WTC11 (cell line): ENCODE data around the gene CEP85. TPM values are rescaled to one million over a fixed set of nuclear protein-coding genes. Genes with fewer than 3 reads are reported as not detected.

Source experiments
- ATAC-seq: fragments of 200-7000 bp; cut with Tn5 transposase; 2 replicates; pipeline ENCODE4 v1.10.0; 2021; ENCODE audit warnings: mild to moderate bottlenecking, moderate library complexity
- CTCF ChIA-PET: fragments of 300-600 bp; sonication (Branson Sonifier 250); formaldehyde crosslinking; loops from one replicate; lab custom pipeline; 2021; ENCODE audit warnings: antibody characterized with exemption; lab: Charles Lee
- POLR2A ChIA-PET: fragments of 350-600 bp; sonication (Branson Sonifier 250); formaldehyde crosslinking; loops from one replicate; lab custom pipeline; 2021; ENCODE audit warnings: antibody characterized with exemption; lab: Charles Lee
- DNase-seq: peaks from one replicate; pipeline ENCODE4 v3.0.0; 2021; ENCODE audit warnings: low spot score
- H3K27ac Mint-ChIP-seq: 2 replicates; pipeline ENCODE4 v1.8.0; 2021; ENCODE audit warnings: mixed read lengths
- H3K27me3 Mint-ChIP-seq: 2 replicates; pipeline ENCODE4 v1.8.0; 2021; ENCODE audit warnings: low read depth, mild to moderate bottlenecking, moderate library complexity, mixed read lengths
- H3K36me3 Mint-ChIP-seq: 2 replicates; pipeline ENCODE4 v1.8.0; 2021; ENCODE audit warnings: mixed read lengths
- H3K4me1 Mint-ChIP-seq: 2 replicates; pipeline ENCODE4 v1.8.0; 2022; ENCODE audit warnings: mixed read lengths
- H3K4me3 Mint-ChIP-seq: 2 replicates; pipeline ENCODE4 v1.8.0; 2021; ENCODE audit warnings: mild to moderate bottlenecking, moderate library complexity, mixed read lengths
- H3K9me3 Mint-ChIP-seq: 2 replicates; pipeline ENCODE4 v1.8.0; 2021; ENCODE audit warnings: mixed read lengths
- AFF4 ChIP-seq: sonication (generic); formaldehyde crosslinking; IDR thresholded peaks from 2 replicates; pipeline ENCODE4 v1.8.1; 2023; ENCODE audit warnings: mild to moderate bottlenecking, missing genetic modification reagents, borderline replicate concordance
- CDX4 ChIP-seq: fragments of 250-450 bp; sonication (Bioruptor Pico); IDR thresholded peaks from 2 replicates; pipeline ENCODE4 v1.9.0; 2021; ENCODE audit warnings: moderate library complexity, mild to moderate bottlenecking, inconsistent platforms, borderline replicate concordance
- ELF4 ChIP-seq: sonication (generic); formaldehyde crosslinking; IDR thresholded peaks from 2 replicates; pipeline ENCODE4 v1.8.1; 2022; ENCODE audit warnings: low read depth, mild to moderate bottlenecking, moderate library complexity, missing genetic modification reagents
- FOXJ3 ChIP-seq: sonication (generic); formaldehyde crosslinking; IDR thresholded peaks from 2 replicates; pipeline ENCODE4 v1.9.0; 2021; ENCODE audit warnings: missing genetic modification reagents, mild to moderate bottlenecking, borderline replicate concordance
- FOXP1 ChIP-seq: sonication (generic); formaldehyde crosslinking; IDR thresholded peaks from 2 replicates; pipeline ENCODE4 v1.8.0; 2022; ENCODE audit warnings: missing genetic modification reagents, mild to moderate bottlenecking, moderate library complexity, borderline replicate concordance
- FOXP4 ChIP-seq: sonication (generic); formaldehyde crosslinking; IDR thresholded peaks from 2 replicates; pipeline ENCODE4 v1.8.0; 2022; ENCODE audit warnings: mild to moderate bottlenecking, missing genetic modification reagents
- GABPB1 ChIP-seq: sonication (generic); formaldehyde crosslinking; IDR thresholded peaks from 2 replicates; pipeline ENCODE4 v1.8.1; 2023; ENCODE audit warnings: mild to moderate bottlenecking, missing genetic modification reagents
- JUN ChIP-seq: sonication (generic); formaldehyde crosslinking; IDR thresholded peaks from 2 replicates; pipeline ENCODE4 v1.8.0; 2023; ENCODE audit warnings: mild to moderate bottlenecking, missing genetic modification reagents
- MXD4 ChIP-seq: fragments of 250-450 bp; sonication (Bioruptor Pico); IDR thresholded peaks from 2 replicates; pipeline ENCODE4 v1.8.0; 2021; ENCODE audit warnings: mild to moderate bottlenecking, moderate library complexity, borderline replicate concordance
- SMAD3 ChIP-seq: sonication (generic); formaldehyde crosslinking; IDR thresholded peaks from 2 replicates; pipeline ENCODE4 v1.8.0; 2022; ENCODE audit warnings: missing genetic modification reagents, mild to moderate bottlenecking, borderline replicate concordance
- USF1 ChIP-seq: sonication (generic); formaldehyde crosslinking; IDR thresholded peaks from 2 replicates; pipeline ENCODE4 v1.8.0; 2022; ENCODE audit warnings: mild to moderate bottlenecking, missing genetic modification reagents
- ZNF138 ChIP-seq: sonication (generic); formaldehyde crosslinking; conservative IDR thresholded peaks from 2 replicates; pipeline ENCODE4 v1.8.1; 2022; ENCODE audit warnings: mild to moderate bottlenecking, moderate library complexity, missing genetic modification reagents
- ZNF263 ChIP-seq: sonication (generic); formaldehyde crosslinking; IDR thresholded peaks from 2 replicates; pipeline ENCODE4 v1.8.1; 2022; ENCODE audit warnings: low read depth, mild to moderate bottlenecking, moderate library complexity, missing genetic modification reagents
- ZNF317 ChIP-seq: sonication (generic); formaldehyde crosslinking; IDR thresholded peaks from 2 replicates; pipeline ENCODE4 v1.8.1; 2023; ENCODE audit warnings: low read depth, mild to moderate bottlenecking, moderate library complexity, missing genetic modification reagents, borderline replicate concordance
- ZNF423 ChIP-seq: fragments of 250-450 bp; sonication (Bioruptor Pico); IDR thresholded peaks from 2 replicates; pipeline ENCODE4 v2.1.2; 2022; ENCODE audit warnings: mild to moderate bottlenecking, moderate library complexity
- ZNF512 ChIP-seq: sonication (generic); formaldehyde crosslinking; IDR thresholded peaks from 2 replicates; pipeline ENCODE4 v1.8.1; 2022; ENCODE audit warnings: missing genetic modification reagents, borderline replicate concordance
- ZNF671 ChIP-seq: fragments of 250-450 bp; sonication (Bioruptor Pico); IDR thresholded peaks from 2 replicates; pipeline ENCODE4 v1.8.0; 2021; ENCODE audit warnings: mild to moderate bottlenecking
- total RNA-seq: library from RNA; stranded (reverse); gene quantifications from 3 replicates; pipeline ENCODE4 v1.2.3, GENCODE V29; 2021
- TF ChIP-seq, protein P1 (sequence below): sonication (generic); formaldehyde crosslinking; IDR thresholded peaks from 2 replicates; pipeline ENCODE4 v1.8.1; 2023; ENCODE audit warnings: mild to moderate bottlenecking, moderate library complexity, missing genetic modification reagents
- TF ChIP-seq, protein P2 (sequence below): sonication (generic); formaldehyde crosslinking; IDR thresholded peaks from 2 replicates; pipeline ENCODE4 v1.8.0; 2022; ENCODE audit warnings: mild to moderate bottlenecking, missing genetic modification reagents
- TF ChIP-seq, protein P3 (sequence below): fragments of 250-450 bp; sonication (Bioruptor Pico); IDR thresholded peaks from 2 replicates; pipeline ENCODE4 v1.9.0; 2021; ENCODE audit warnings: mild to moderate bottlenecking

CEP85 gene
- total RNA-seq, 1 experiment from 2014 or later, result 40.8 TPM

- Mint-ChIP-seq H3K27me3 (peaks cover 23% of the 10 kb centered on the region), H3K36me3 (no peaks in the 10 kb centered on the region), H3K9me3 (no peaks in the 10 kb centered on the region), H3K4me1 (peaks cover 15% of the 10 kb centered on the region), H3K27ac (no peak overlapping the region), H3K4me3 (no peak overlapping the region)
- CTCF ChIA-PET, result interaction anchor here (0.8 to 2.2 kb wide), 6 partner anchors 13 to 58 kb away, joined by 4 to 10 read pairs (median 4); partner anchors contain the start of genes CATSPER4, CEP85, SH3BGRL3 and ZNF593
- POLR2A ChIA-PET, result interaction anchor here (0.7 kb wide), 1 partner anchor 31 kb away, joined by 5 read pairs; no protein-coding TSS in a partner anchor
- DNase-seq, result no peak
- no peak for TF ChIP-seq ZNF671 (CRISPR knock-in tag)
- TF ChIP-seq ELF4 (CRISPR knock-in tag), result no peak
- no peak for TF ChIP-seq ZNF423 (CRISPR knock-in tag)
- no peak for TF ChIP-seq ZNF317
- TF ChIP-seq, protein P1, sequence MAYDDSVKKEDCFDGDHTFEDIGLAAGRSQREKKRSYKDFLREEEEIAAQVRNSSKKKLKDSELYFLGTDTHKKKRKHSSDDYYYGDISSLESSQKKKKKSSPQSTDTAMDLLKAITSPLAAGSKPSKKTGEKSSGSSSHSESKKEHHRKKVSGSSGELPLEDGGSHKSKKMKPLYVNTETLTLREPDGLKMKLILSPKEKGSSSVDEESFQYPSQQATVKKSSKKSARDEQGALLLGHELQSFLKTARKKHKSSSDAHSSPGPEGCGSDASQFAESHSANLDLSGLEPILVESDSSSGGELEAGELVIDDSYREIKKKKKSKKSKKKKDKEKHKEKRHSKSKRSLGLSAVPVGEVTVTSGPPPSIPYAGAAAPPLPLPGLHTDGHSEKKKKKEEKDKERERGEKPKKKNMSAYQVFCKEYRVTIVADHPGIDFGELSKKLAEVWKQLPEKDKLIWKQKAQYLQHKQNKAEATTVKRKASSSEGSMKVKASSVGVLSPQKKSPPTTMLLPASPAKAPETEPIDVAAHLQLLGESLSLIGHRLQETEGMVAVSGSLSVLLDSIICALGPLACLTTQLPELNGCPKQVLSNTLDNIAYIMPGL (CRISPR knock-in tag), result no peak
- no peak for TF ChIP-seq GABPB1 (CRISPR knock-in tag)
- TF ChIP-seq ZNF512, result no peak
- no peak for TF ChIP-seq AFF4 (CRISPR knock-in tag)
- TF ChIP-seq SMAD3 (CRISPR knock-in tag), result no peak
- TF ChIP-seq JUN (CRISPR knock-in tag), result no peak
- no peak for TF ChIP-seq FOXJ3
- TF ChIP-seq FOXP4 (CRISPR knock-in tag), result no peak
- TF ChIP-seq, protein P2, sequence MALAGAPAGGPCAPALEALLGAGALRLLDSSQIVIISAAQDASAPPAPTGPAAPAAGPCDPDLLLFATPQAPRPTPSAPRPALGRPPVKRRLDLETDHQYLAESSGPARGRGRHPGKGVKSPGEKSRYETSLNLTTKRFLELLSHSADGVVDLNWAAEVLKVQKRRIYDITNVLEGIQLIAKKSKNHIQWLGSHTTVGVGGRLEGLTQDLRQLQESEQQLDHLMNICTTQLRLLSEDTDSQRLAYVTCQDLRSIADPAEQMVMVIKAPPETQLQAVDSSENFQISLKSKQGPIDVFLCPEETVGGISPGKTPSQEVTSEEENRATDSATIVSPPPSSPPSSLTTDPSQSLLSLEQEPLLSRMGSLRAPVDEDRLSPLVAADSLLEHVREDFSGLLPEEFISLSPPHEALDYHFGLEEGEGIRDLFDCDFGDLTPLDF, result no peak
- no peak for TF ChIP-seq CDX4 (CRISPR knock-in tag)
- TF ChIP-seq, protein P3, sequence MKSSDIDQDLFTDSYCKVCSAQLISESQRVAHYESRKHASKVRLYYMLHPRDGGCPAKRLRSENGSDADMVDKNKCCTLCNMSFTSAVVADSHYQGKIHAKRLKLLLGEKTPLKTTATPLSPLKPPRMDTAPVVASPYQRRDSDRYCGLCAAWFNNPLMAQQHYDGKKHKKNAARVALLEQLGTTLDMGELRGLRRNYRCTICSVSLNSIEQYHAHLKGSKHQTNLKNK (CRISPR knock-in tag), result no peak
- no peak for TF ChIP-seq ZNF138 (CRISPR knock-in tag)
- TF ChIP-seq USF1 (CRISPR knock-in tag), result no peak
- no peak for TF ChIP-seq MXD4 (CRISPR knock-in tag)
- no peak for TF ChIP-seq FOXP1 (CRISPR knock-in tag)
- no peak for TF ChIP-seq ZNF263 (CRISPR knock-in tag)
- ATAC-seq, result no peak
Measured at GRCh38 chr1:26221094-26221493, 12.9 kb upstream of the CEP85 start.
